Astrocyte (in vitro differentiated cells and primary cell): ENCODE results near the gene CHN2. TPM values are rescaled to one million over a fixed set of nuclear protein-coding genes. Genes with fewer than 3 reads are reported as not detected.

ENCODE experiments used
- DNase-seq: peaks from one replicate; pipeline ENCODE4 v3.0.0-alpha.2; 2010; ENCODE audit warnings: low read depth
- FAIRE-seq: peaks from 2 replicates; lab custom pipeline; 2011; peaks lifted over from hg19 to GRCh38; lab: Jason Lieb, UNC
- H2AFZ ChIP-seq: 2 replicates; pipeline ENCODE4 v1.6.0; 2012; ENCODE audit warnings: low read depth, low read length, inconsistent platforms
- H3K27ac ChIP-seq: 2 replicates; pipeline ENCODE4 v1.5.1; 2011; ENCODE audit warnings: low read depth, low read length, inconsistent platforms
- H3K27me3 ChIP-seq: 2 replicates; pipeline ENCODE4 v1.6.0; 2011; ENCODE audit warnings: low read length, inconsistent platforms; ENCODE audit not compliant: insufficient read depth
- H3K36me3 ChIP-seq: 2 replicates; pipeline ENCODE4 v1.5.1; 2011; ENCODE audit warnings: low read length, inconsistent platforms; ENCODE audit not compliant: insufficient read depth
- H3K4me1 ChIP-seq: 2 replicates; pipeline ENCODE4 v1.5.1; 2011; ENCODE audit warnings: low read length, inconsistent platforms; ENCODE audit not compliant: insufficient read depth
- H3K4me2 ChIP-seq: 2 replicates; pipeline ENCODE4 v1.6.0; 2012; ENCODE audit warnings: low read length, inconsistent platforms
- H3K4me3 ChIP-seq: 2 replicates; pipeline ENCODE4 v1.5.1; 2011; ENCODE audit warnings: low read depth, mild to moderate bottlenecking, low read length, inconsistent platforms; ENCODE audit not compliant: insufficient read depth
- H3K79me2 ChIP-seq: 2 replicates; pipeline ENCODE4 v1.6.0; 2012; ENCODE audit warnings: mild to moderate bottlenecking, low read length, inconsistent platforms; ENCODE audit not compliant: insufficient read depth
- H3K9ac ChIP-seq: 2 replicates; pipeline ENCODE4 v1.6.0; 2012; ENCODE audit warnings: mild to moderate bottlenecking, low read length, inconsistent platforms
- H3K9me3 ChIP-seq: 2 replicates; pipeline ENCODE4 v1.5.1; 2012; ENCODE audit warnings: low read depth, mild to moderate bottlenecking, low read length, inconsistent platforms; ENCODE audit not compliant: insufficient read depth
- H4K20me1 ChIP-seq: 2 replicates; pipeline ENCODE4 v1.6.0; 2012; ENCODE audit warnings: low read length, inconsistent platforms; ENCODE audit not compliant: insufficient read depth
- H3K27ac Mint-ChIP-seq: one replicate; pipeline ENCODE4 v1.8.0; 2021; ENCODE audit warnings: mild to moderate bottlenecking, mixed read lengths; ENCODE audit not compliant: unreplicated experiment
- H3K27me3 Mint-ChIP-seq: one replicate; pipeline ENCODE4 v1.8.0; 2021; ENCODE audit warnings: low read depth, mixed read lengths; ENCODE audit not compliant: unreplicated experiment
- H3K36me3 Mint-ChIP-seq: one replicate; pipeline ENCODE4 v1.8.0; 2021; ENCODE audit warnings: low read depth, mixed read lengths; ENCODE audit not compliant: unreplicated experiment
- H3K4me1 Mint-ChIP-seq: one replicate; pipeline ENCODE4 v1.8.0; 2021; ENCODE audit warnings: low read depth, mixed read lengths; ENCODE audit not compliant: unreplicated experiment
- H3K4me3 Mint-ChIP-seq: one replicate; pipeline ENCODE4 v1.8.0; 2021; ENCODE audit warnings: mild to moderate bottlenecking, moderate library complexity, mixed read lengths; ENCODE audit not compliant: unreplicated experiment
- H3K9me3 Mint-ChIP-seq: one replicate; pipeline ENCODE4 v1.8.0; 2021; ENCODE audit warnings: mild to moderate bottlenecking, mixed read lengths; ENCODE audit not compliant: unreplicated experiment
- CTCF ChIP-seq: IDR thresholded peaks from 2 replicates; pipeline ENCODE4 v1.5.1; 2011; ENCODE audit warnings: low read depth, mild to moderate bottlenecking, inconsistent platforms, low read length, moderate library complexity; ENCODE audit not compliant: insufficient read depth
- EZH2 ChIP-seq: IDR thresholded peaks from 2 replicates; pipeline ENCODE4 v1.6.1; 2012; ENCODE audit warnings: mild to moderate bottlenecking, low read length, inconsistent platforms; ENCODE audit not compliant: insufficient read depth
- total RNA-seq: library from RNA; stranded (reverse); gene quantifications from 2 replicates; pipeline ENCODE4 v1.2.1, GENCODE V29; 2021

Gene CHN2
- total RNA-seq, 1 donor from 2014 or later: 2.5 TPM

- no peaks in the 10 kb centered on the region for H3K36me3 Mint-ChIP-seq
- no peak overlapping the region for H3K4me3 Mint-ChIP-seq
- TF ChIP-seq EZH2 (no peak), CTCF (no peak)
- Histone ChIP-seq H2AFZ (no peak overlapping the region), H4K20me1 (no peaks in the 10 kb centered on the region), H3K4me1 (no peaks in the 10 kb centered on the region), H3K9me3 (no peaks in the 10 kb centered on the region), H3K27me3 (peaks cover 16% of the 10 kb centered on the region), H3K36me3 (no peaks in the 10 kb centered on the region), H3K4me3 (no peak overlapping the region), H3K9ac (no peak overlapping the region), H3K27ac (no peak overlapping the region), H3K79me2 (no peaks in the 10 kb centered on the region), H3K4me2 (no peak overlapping the region)
- H3K27me3 Mint-ChIP-seq: peaks cover 10% of the 10 kb centered on the region
- peaks cover 12% of the 10 kb centered on the region for H3K4me1 Mint-ChIP-seq
- FAIRE-seq (no peak), DNase-seq (no peak)
- H3K9me3 Mint-ChIP-seq: peaks cover 4% of the 10 kb centered on the region
- no peak overlapping the region for H3K27ac Mint-ChIP-seq
Measured at GRCh38 chr7:29308424-29308823, 113.8 kb downstream of the CHN2 start.

GRCh38 chr7:29309041-29309854, 114.7 kb downstream of the CHN2 start:
- no peak overlapping the region for H3K27ac Mint-ChIP-seq
- Histone ChIP-seq H3K4me1 (no peaks in the 10 kb centered on the region), H3K27me3 (peaks cover 20% of the 10 kb centered on the region), H3K4me2 (no peak overlapping the region), H3K27ac (no peak overlapping the region), H3K9ac (no peak overlapping the region), H3K4me3 (no peak overlapping the region), H3K36me3 (no peaks in the 10 kb centered on the region), H2AFZ (no peak overlapping the region), H4K20me1 (no peaks in the 10 kb centered on the region), H3K9me3 (no peaks in the 10 kb centered on the region), H3K79me2 (no peaks in the 10 kb centered on the region)
- no peaks in the 10 kb centered on the region for H3K36me3 Mint-ChIP-seq
- peaks cover 4% of the 10 kb centered on the region for H3K9me3 Mint-ChIP-seq
- peaks cover 10% of the 10 kb centered on the region for H3K27me3 Mint-ChIP-seq
- H3K4me3 Mint-ChIP-seq: no peak overlapping the region
- H3K4me1 Mint-ChIP-seq: peaks cover 12% of the 10 kb centered on the region
- peak; percentile 7 for TF ChIP-seq CTCF
- no peak for TF ChIP-seq EZH2
- FAIRE-seq (no peak), DNase-seq (no peak)

- no peak overlapping the region for H3K27ac ChIP-seq
- H3K79me2 ChIP-seq: no peaks in the 10 kb centered on the region
- H3K9me3 Mint-ChIP-seq: peaks cover 4% of the 10 kb centered on the region
- no peaks in the 10 kb centered on the region for H3K4me1 ChIP-seq
- H3K36me3 ChIP-seq: no peaks in the 10 kb centered on the region
- H3K9ac ChIP-seq: no peak overlapping the region
- no peak overlapping the region for H3K4me2 ChIP-seq
- no peaks in the 10 kb centered on the region for H3K9me3 ChIP-seq
- peaks cover 24% of the 10 kb centered on the region for H3K27me3 ChIP-seq
- H3K4me1 Mint-ChIP-seq: peaks cover 4% of the 10 kb centered on the region
- no peak overlapping the region for H3K4me3 Mint-ChIP-seq
- FAIRE-seq: no peak
- no peak overlapping the region for H3K27ac Mint-ChIP-seq
- DNase-seq: no peak
- H2AFZ ChIP-seq: no peak overlapping the region
- H3K27me3 Mint-ChIP-seq: peaks cover 10% of the 10 kb centered on the region
- H3K4me3 ChIP-seq: no peak overlapping the region
- TF ChIP-seq CTCF (no peak), EZH2 (no peak)
- no peaks in the 10 kb centered on the region for H3K36me3 Mint-ChIP-seq
- H4K20me1 ChIP-seq: no peaks in the 10 kb centered on the region
Measured at GRCh38 chr7:29310625-29311024, 116.0 kb downstream of the CHN2 start.
